HuH-7.5 (cell line): ENCODE results near the gene COX20.

Experiments
- DNase-seq: peaks from one replicate; pipeline ENCODE4 v3.0.0; 2011; ENCODE audit warnings: low spot score

COX20 gene

DNA sequence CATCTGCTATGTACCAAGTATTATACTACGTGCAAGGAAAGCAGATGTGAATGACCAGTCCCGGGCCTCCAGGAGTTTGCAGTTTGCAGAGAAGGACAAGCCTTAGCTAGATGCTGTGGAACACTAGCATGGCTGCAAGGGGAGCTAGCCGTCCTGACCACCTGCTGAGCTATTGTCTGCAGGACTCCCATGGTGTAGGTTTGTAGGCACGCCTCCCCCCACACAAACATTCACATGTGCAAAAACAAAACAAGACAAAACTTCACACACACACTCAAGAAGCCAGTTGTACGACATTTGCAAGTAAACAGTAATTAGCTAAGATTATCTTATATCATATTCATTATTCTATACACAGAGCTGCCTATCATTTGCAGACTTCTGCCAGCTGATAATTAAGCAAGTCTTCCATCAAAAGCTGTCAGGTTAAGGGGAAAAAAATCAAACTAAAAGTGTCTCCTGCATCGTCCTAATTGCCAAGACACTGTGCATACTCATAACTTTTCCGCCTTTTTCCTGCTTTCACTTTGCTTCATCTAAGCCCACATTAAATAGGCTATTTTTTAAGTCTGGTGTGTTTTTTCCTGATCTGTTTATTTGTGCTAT, 39.6 kb downstream of the COX20 start:
- no peak for DNase-seq

DNA sequence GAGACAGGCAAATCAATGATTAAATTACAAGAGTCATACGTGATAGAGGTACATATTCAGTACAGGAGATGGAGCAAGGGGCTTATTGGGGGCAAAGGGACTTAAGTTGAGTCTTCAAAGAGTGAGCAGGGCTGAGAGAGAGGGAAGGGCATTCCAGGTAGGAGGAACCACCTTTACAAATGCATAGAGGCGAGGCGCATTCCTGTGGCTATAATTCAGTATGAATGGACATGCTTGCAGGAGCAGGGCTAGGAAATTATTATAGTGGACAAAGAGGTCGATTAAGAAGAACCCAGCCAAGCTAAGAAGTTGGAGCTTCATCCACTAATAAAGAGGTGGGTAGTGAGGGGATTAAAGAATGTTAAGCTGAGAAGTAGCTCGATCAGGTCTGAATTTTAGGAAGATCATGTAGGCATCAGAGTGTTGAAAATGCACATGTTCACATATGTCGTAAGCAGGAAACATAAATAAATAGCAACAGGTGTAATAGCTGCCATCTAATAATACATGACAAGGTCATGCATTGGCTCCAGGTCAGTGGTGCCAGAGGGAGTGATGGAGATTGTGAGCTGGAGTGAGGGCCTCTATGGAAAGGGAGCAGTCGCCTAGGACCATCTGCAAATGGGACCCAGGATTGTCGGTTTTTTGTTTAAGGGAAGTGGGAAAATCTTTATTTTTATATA, 40.9 kb downstream of the COX20 start:
- no peak for DNase-seq

DNA sequence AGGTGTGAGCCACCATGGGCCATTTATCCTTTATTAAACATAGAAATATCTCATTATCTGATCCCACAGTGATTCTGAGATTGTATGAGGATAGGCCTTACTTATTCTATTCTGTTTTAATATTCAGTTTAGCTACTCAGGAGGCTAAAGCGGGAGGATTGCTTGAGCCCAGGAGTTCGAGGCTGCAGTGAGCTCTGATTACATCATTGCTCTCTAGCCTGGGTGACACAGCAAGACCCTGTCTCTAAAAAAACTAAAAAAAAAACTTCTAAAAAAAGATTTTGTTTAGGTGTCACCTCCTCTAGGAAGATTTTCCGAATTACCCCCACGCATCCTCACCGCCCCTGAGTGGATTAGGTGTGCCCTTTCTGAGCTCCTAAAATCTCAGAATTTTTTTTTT, 43.2 kb downstream of the COX20 start:
- DNase-seq = no peak

DNA sequence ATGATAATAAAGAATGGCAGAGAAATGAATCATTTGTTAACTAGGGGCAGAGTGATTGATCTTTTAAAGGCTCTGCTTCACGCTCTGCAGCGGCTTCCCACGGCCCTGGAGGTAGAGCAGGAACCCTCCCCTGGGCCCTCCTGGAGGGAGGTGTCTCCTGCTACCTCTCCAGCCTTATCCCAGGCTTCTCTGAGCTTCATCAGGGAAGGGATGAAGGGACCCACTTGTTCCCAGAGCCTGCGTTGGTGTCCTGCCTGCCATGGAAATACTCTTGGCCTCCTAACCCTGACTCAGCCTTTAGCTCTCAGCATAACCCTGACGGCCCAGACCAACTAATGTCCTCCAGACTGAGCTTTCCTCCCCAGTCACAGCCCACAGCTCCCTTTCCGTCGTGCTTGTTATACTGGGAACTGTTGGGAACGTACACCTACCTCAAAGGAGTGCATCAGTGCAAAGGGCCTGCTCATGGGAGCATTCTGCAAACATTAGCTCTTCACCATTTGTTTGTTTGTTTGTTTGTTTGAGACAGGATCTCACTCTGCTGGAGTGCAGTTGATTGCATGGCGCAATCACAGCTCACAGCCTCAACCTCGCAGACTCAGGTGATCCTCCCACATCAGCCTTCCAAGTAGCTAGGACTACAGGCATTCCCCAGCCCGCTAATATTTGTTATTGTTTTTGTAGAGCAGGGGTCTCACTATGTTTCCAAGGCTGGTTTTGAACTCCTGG, 46.3 kb downstream of the COX20 start:
- no peak for DNase-seq

DNA sequence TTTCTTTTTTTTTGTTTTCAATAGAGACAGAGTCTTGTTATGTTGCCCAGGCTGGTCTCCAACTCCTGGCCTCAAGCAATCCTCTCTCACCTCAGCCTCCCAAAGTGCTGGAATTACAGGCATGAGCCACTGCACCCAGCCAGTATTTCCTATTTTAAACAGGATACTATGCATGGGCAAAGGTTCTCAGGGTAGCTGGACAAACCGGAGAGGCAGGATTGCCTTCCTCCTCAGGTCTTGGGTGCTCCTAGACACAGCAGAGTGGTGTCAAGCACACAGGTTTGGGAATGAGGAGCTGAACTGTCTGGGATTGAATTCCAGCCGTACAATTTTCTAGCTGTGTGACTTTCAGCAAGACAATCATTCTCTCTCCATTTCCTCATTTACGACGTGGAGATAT, 51.8 kb downstream of the COX20 start:
- no peak for DNase-seq

DNA sequence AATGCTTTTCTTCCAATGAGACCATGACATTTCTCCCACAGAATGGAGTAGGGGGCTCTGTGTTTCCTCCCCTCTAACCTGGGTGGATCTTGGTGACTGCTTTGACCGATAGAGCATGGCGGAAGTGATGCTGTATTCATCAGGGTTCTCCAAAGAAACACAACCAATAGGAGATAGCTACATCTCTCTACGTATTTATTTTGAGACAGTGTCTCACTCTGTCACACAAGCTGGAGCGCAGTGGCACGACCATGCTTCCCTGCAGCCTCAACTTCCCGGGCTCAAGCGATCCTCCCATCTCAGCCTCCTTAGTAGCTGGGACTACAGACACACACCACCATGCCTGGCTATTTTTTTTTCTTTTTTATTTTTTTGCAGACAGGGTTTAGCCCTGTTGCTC, 58.4 kb downstream of the COX20 start:
- no peak for DNase-seq
